Esophagus squamous epithelium (tissue), 5 donors: ENCODE data around the gene DISP2. TPM values are rescaled to one million over a fixed set of nuclear protein-coding genes. Genes with fewer than 3 reads are reported as not detected.

Source experiments
- DNase-seq: peaks from one replicate; lab custom pipeline; 2025; lab: John Stamatoyannopoulos, UW
- H3K27ac ChIP-seq, 4 donors: fragments of 200-600 bp; sonication (generic); one replicate each; pipeline ENCODE4 v1.5.1; 2016 to 2019; ENCODE audit warnings: mild to moderate bottlenecking in 1 of 4
- H3K27me3 ChIP-seq, 4 donors: fragments of 200-600 bp; sonication (generic); 1 replicate in 3 of 4; 2 replicates in 1 of 4; pipeline versions ENCODE4 v1.5.1 to v1.6.0; 2017 to 2021; ENCODE audit warnings: antibody characterized with exemption in 1 of 4
- H3K36me3 ChIP-seq, 3 donors: fragments of 200-600 bp; sonication (generic); one replicate each; pipeline ENCODE4 v1.5.1; 2016 to 2019
- H3K4me1 ChIP-seq, 3 donors: fragments of 200-600 bp; sonication (generic); one replicate each; pipeline ENCODE4 v1.5.1; 2017 to 2019
- H3K4me3 ChIP-seq, 4 donors: fragments of 200-600 bp; sonication (generic); 1 replicate in 3 of 4; 2 replicates in 1 of 4; pipeline ENCODE4 v1.5.1; 2016 to 2019; ENCODE audit warnings: mild to moderate bottlenecking in 2 of 4, moderate library complexity in 1 of 4
- H3K9me3 ChIP-seq, 3 donors: fragments of 200-600 bp; sonication (generic); one replicate each; pipeline ENCODE4 v1.5.1; 2016 to 2019
- CTCF ChIP-seq, 6 experiments: fragments of 450-650 bp in 4 of 6; fragments of 200-600 bp in 2 of 6; sonication (generic) in 2 of 6; IDR thresholded peaks; one replicate each; pipeline ENCODE4 v1.5.1; 2016 to 2019; ENCODE audit warnings: antibody characterized with exemption in 6 of 6, mild to moderate bottlenecking in 4 of 6, moderate library complexity in 4 of 6
- POLR2A ChIP-seq, 4 donors: fragments of 450-650 bp; IDR thresholded peaks; one replicate each; pipeline ENCODE4 v1.6.1; 2017; ENCODE audit warnings: antibody characterized with exemption in 4 of 4, mild to moderate bottlenecking in 4 of 4, moderate library complexity in 3 of 4
- WGBS, 2 donors: methylation state at CpG; one replicate each; pipeline ENCODE4 v1.1.5; 2018; 5-methylcytosine and 5-hydroxymethylcytosine counted together
- intact Hi-C: fragments of 100-400 bp; cut with DNase I; formaldehyde crosslinking; loops from one replicate; pipeline ENCODE4 v1.15.0; 2022
- total RNA-seq, 4 donors: library from RNA; depleted of rRNA; stranded (reverse); fragments of >200 nt; gene quantifications; one replicate each; pipeline ENCODE4 v1.1.0, GENCODE V29; 2016
- donor health status: DM: yes; HTN: yes; CAD: no.

The DISP2 gene
- total RNA-seq, 4 donors from 2014 or later: under 0.01 TPM; not detected in 2

- Histone ChIP-seq H3K27me3 (no peaks in the 10 kb centered on the region), H3K4me3 (no peak overlapping the region), H3K9me3 (no peaks in the 10 kb centered on the region), H3K4me1 (peaks cover 9 to 40% (median 16%) of the 10 kb centered on the region in 3 donors), H3K27ac (peak overlapping the region in 1 of 4 donors; percentile 77), H3K36me3 (peaks cover 0 to 8% (median 4%) of the 10 kb centered on the region in 3 donors)
- 91 to 93% methylated on average over 11 of the region's 11 CpGs for WGBS, 2 donors
- no peak for DNase-seq
- TF ChIP-seq POLR2A (IDR thresholded peaks at IDR 0.05) (no peak), CTCF (IDR thresholded peaks at IDR 0.05) (no peak)
- intact Hi-C loops: no loop called here
These were observed 24.0 kb downstream of the DISP2 start for GRCh38 chr15:40381818-40382529.

GRCh38 chr15:40382580-40383456 is 24.8 kb downstream of the DISP2 start, which contains the start of gene KNSTRN:
Gene KNSTRN (plus strand): TSS chr15:40382721. CDS start chr15:40382836, 115 bp downstream.
- 5 to 9% methylated on average over 23 to 35 of the region's 57 CpGs for WGBS, 2 donors
- Histone ChIP-seq H3K4me1 (peaks cover 9 to 40% (median 16%) of the 10 kb centered on the region in 3 donors), H3K36me3 (peaks cover 0 to 16% (median 9%) of the 10 kb centered on the region in 3 donors), H3K27me3 (no peaks in the 10 kb centered on the region), H3K27ac (peak within 1 kb of the TSS; percentile 54 to 86 (median 74)), H3K4me3 (peak within 1 kb of the TSS; percentile 70 to 96 (median 78)), H3K9me3 (no peaks in the 10 kb centered on the region)
- intact Hi-C loops: no loop called here
- peak; percentile 61 for DNase-seq
- TF ChIP-seq POLR2A (IDR thresholded peaks at IDR 0.05) (peak in 1 of 4 donors; percentile 39), CTCF (IDR thresholded peaks at IDR 0.05) (peak in 1 of 6 experiments; percentile 14)

GRCh38 chr15:40386480-40386879 is 28.5 kb downstream of the DISP2 start:
- Histone ChIP-seq H3K4me3 (no peak overlapping the region), H3K4me1 (peaks cover 9 to 24% (median 9%) of the 10 kb centered on the region in 3 donors), H3K9me3 (no peaks in the 10 kb centered on the region), H3K36me3 (peaks cover 0 to 42% (median 11%) of the 10 kb centered on the region in 3 donors), H3K27ac (no peak overlapping the region), H3K27me3 (no peaks in the 10 kb centered on the region)
- TF ChIP-seq CTCF (IDR thresholded peaks at IDR 0.05) (no peak), POLR2A (IDR thresholded peaks at IDR 0.05) (no peak)
- WGBS, 2 donors: 94 to 95% methylated on average over 3 of the region's 3 CpGs
- intact Hi-C loops: no loop called here
- DNase-seq: no peak

GRCh38 chr15:40388941-40389823 is 31.2 kb downstream of the DISP2 start:
- no peak overlapping the region for H3K4me3 ChIP-seq
- H3K27me3 ChIP-seq: no peaks in the 10 kb centered on the region
- intact Hi-C loops: no loop called here
- peaks cover 0 to 5% (median 0%) of the 10 kb centered on the region in 3 donors for H3K4me1 ChIP-seq
- WGBS, 2 donors: 70 to 87% methylated on average over 13 of the region's 13 CpGs
- peak overlapping the region in 2 of 4 donors; percentile 1 to 3 for H3K27ac ChIP-seq
- H3K9me3 ChIP-seq: no peaks in the 10 kb centered on the region
- TF ChIP-seq POLR2A (IDR thresholded peaks at IDR 0.05) (no peak), CTCF (IDR thresholded peaks at IDR 0.05) (no peak)
- H3K36me3 ChIP-seq: peaks cover 0 to 69% (median 18%) of the 10 kb centered on the region in 3 donors
- no peak for DNase-seq
